Eye (tissue), 1 donor: ENCODE results near the gene H3-3A.

Experiments
- DNase-seq: peaks from one replicate; pipeline ENCODE4 v3.0.0-alpha.2; 2015

H3-3A gene

GRCh38 chr1:226054519-226055327, 7.8 kb upstream of the H3-3A start:
- DNase-seq = no peak

- no peak for DNase-seq
These were observed 2.8 kb upstream of the H3-3A start for GRCh38 chr1:226059709-226060108.

- DNase-seq = no peak
These were observed 2.1 kb upstream of the H3-3A start for GRCh38 chr1:226060427-226060826.

- peak; percentile 83 for DNase-seq
These were observed 1.3 kb upstream of the H3-3A start for GRCh38 chr1:226061068-226061840.

GRCh38 chr1:226061841-226062557, 517 bp upstream of the H3-3A start:
- peak; percentile 93 for DNase-seq

GRCh38 chr1:226063224-226063976, 884 bp downstream of the H3-3A start:
- peak; percentile 82 for DNase-seq

GRCh38 chr1:226063977-226064815, 1.7 kb downstream of the H3-3A start:
- peak; percentile 66 for DNase-seq

- peak; percentile 83 for DNase-seq
These were observed 2.3 kb downstream of the H3-3A start for GRCh38 chr1:226064816-226065248.

- no peak for DNase-seq
These were observed 4.0 kb downstream of the H3-3A start for GRCh38 chr1:226066415-226067078.

GRCh38 chr1:226069811-226070489, 7.4 kb downstream of the H3-3A start:
- DNase-seq = no peak

GRCh38 chr1:226072347-226072746, 9.8 kb downstream of the H3-3A start:
- DNase-seq = no peak

GRCh38 chr1:226073184-226073950, 10.9 kb downstream of the H3-3A start:
- no peak for DNase-seq

GRCh38 chr1:226074046-226074445, 11.5 kb downstream of the H3-3A start:
- no peak for DNase-seq

GRCh38 chr1:226076378-226076777, 13.9 kb downstream of the H3-3A start:
- no peak for DNase-seq

GRCh38 chr1:226078374-226078773, 15.9 kb downstream of the H3-3A start:
- peak; percentile 41 for DNase-seq

GRCh38 chr1:226082587-226082917, 20.0 kb downstream of the H3-3A start:
- DNase-seq = no peak

- DNase-seq = no peak
These were observed 20.4 kb downstream of the H3-3A start for GRCh38 chr1:226082959-226083301.

GRCh38 chr1:226083302-226084101, 21.0 kb downstream of the H3-3A start:
- DNase-seq = peak; percentile 95

GRCh38 chr1:226085675-226086285, 23.3 kb downstream of the H3-3A start:
- DNase-seq = no peak
